GM21515 (cell line): ENCODE measurements around the gene IL24.

Experiments used
- ATAC-seq: cut with Tn5 transposase; IDR thresholded peaks from one replicate; pipeline ENCODE4 v1.9.1; 2021; ENCODE audit not compliant: unreplicated experiment

The IL24 gene

DNA sequence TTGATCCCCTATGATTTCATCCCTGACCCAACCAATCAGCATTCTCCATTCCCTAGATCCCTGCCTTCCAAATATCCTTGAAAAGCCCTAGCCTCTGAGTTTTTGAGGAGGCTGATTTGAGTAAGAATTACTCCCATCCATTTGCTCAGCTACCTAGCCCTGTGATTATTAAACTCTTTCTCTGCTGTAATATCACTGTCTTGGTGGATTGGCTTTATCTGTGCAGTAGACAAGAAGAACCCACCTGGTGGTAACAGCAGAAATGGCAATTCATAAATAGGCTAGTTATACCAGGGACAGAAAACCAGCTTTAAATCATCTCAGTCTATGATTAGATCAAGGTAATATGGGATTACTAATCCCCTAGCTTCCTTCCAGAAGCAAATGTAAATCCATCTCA, 18.8 kb upstream of the IL24 start:
- no peak for ATAC-seq

DNA sequence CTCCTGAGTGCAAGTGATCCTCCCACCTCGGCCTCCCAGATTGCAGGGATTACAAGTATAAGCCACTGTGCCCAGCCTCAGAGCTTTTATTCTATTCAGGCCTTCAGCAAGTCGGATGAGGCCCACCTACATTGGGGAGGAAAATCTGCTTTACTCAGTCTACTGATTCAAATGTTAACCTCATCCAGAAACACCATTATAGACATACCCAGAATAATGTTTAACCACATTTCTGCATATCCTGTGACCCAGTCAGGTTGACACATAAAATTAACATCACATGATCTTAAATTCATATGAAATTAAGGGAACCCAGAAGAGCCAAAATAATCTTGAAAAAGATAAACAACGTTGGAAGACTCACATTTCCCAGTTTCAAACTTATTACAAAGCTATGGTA, 16.9 kb upstream of the IL24 start:
- ATAC-seq, result no peak

DNA sequence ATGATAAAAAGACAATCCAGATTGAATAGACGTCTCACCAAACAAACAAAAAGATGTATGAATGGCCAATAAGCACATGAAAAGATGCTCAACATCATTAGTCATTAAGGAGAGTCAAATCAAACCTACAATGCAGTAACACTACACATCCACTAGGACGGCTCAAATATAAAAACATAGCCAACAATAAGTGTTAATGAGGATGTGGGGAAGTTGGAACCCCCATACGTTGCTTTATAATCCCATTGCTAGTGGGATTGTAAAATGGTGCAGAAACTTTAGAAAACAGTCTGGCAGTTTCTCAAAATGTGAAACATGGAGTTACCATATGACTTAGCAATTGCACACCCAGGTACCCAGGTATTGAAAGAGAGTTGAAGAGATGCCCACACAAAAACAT, 14.7 kb upstream of the IL24 start:
- no peak for ATAC-seq

DNA sequence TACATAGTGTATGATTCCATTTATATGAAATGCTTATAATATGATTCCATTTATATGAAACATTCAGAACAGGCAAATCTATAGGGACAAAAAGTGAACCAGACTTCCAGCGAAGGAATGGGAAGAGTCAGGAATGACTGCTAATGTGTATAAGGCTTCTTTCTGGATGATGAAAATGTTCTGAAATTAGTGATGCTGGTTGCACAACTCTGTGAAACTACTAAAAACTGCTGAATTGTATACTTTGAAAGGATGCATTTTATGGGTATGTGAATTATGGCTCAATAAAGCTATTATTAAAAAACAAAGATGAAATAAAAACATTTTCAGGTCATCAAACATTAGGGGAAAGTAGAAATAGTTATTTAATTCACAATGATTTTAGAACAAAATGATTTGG, 14.1 kb upstream of the IL24 start:
- ATAC-seq, result no peak

DNA sequence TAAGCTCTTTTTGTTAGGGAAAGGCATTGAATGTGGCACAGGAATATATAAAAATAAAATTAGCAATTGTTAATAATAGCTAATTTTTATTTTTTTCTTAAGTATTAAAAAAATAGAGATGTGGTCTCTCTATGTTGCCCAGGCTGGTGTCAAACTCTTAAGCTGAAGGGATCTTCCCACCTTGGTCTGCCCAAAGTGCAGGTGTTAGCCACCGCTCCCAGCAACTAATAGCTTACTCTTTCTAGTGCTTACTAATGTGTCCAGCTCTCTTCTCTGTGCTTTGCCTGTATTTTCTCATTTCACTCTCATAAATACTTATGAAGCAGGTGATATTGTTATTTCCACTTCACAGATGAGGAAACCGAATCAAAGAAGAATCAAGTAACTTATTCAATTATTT, 13.4 kb upstream of the IL24 start:
- ATAC-seq, result no peak

- ATAC-seq, result no peak
Measured at GRCh38 chr1:206885341-206886060, 11.7 kb upstream of the IL24 start.

DNA sequence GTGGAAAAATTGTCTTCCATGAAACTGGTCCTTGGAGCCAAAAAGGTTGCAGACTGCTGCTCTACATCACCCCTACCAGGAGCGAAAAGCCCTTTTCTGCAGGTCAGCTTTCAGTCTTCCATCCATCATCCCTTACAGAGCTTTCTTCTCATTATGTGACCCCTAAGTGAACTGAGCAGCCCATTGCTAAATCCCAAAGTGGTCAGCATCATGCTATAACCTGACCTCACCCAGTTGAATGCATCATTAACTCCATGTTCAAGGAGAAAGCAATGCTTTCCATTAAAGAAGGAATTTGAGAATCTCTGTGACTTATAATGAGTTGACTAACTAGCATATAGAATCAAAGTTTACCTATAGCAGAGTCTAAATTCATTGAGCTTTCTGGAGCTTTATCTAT, 10.4 kb upstream of the IL24 start:
- no peak for ATAC-seq

DNA sequence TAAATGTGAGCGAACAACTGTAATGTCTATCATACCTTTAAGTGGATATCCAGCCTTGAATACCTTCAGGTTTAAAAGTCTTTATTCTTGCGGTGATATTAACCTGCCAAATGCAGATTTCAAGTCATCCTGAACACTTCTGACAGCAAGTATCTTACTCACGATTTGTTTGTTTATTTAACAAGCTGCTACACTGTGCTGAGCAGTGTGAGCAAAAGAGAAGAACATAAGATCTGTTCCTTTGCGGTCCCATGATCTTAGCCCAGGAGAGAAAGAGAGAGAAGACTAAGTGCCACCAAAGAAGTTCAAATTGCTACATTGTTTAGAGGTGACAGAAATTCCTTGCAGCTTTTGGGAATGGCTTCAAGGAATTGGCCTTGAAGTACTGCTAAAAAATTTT, 9.5 kb upstream of the IL24 start:
- no peak for ATAC-seq

DNA sequence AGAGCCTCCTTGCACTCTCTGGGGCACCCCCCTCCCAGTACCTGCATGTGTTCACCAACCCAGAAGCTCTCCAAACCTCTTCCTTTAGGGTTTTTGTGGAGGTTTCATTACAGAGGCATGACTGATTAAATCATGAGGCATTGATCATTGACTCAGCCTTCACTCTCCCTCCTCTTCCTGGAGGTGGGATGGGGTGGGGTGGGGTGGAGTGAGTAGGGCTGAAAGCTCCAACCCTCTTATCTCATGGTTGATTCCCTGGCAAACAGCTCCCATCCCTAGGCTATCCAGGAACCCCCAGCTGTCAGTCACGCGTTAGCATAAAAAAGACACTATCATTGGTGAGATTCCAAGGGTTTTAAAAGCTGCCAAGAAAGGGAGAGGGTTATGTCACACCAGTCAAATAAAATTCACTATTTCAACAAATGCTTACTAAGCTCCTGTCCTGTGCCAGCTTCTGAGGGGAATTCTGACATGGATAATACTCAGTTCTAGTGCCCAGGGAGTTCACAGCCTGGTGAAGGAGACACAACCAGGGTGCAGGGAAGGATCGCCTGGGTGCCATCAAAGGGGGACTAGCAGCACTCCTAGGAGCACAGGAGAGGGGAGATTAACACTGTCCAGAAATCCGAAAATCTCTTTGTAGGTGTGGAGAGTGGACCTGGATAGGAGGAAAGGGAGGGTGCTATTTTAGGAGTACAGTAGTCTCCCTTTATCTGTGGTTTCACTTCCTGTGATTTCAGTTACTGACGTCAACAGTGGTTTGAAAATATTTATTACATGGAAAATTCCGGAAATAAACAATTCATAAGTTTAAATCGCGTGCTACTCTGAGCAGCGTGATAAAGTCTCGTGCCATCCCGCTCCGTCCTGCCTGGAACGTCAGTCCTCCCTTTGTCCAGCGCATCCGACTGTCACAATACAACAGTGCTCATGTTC, 6.8 kb upstream of the IL24 start:
- ATAC-seq, result no peak

- no peak for ATAC-seq
Measured at GRCh38 chr1:206891412-206891811, 5.8 kb upstream of the IL24 start.

DNA sequence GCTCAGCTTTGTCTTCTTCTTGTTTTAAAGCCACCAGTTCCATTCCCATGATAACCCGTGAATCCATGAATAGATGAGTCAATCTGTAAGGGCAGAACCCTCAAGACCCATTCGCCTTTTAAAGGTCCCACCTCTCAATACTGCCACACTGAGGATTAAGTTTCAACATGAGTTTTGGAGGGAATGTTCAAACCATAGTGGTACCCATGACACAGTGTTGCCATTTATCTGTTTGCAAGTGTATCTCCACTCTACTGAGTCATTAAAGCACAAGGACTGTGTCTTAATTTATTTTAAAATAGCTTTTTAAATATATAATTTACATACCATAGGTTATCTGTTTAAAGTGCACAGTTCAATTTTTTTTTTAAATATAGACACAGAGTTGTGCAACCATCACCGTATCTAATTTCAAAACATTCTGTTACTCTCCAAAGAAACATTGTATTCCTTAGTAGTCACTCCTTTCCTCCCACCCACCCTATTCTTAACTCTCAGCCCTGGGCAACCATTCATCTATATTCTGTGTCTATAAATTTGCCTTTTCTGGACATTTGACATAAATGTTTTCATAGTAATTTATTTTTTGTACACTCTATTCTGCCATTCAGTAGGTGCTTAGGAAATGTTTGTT, 4.8 kb upstream of the IL24 start:
- no peak for ATAC-seq

DNA sequence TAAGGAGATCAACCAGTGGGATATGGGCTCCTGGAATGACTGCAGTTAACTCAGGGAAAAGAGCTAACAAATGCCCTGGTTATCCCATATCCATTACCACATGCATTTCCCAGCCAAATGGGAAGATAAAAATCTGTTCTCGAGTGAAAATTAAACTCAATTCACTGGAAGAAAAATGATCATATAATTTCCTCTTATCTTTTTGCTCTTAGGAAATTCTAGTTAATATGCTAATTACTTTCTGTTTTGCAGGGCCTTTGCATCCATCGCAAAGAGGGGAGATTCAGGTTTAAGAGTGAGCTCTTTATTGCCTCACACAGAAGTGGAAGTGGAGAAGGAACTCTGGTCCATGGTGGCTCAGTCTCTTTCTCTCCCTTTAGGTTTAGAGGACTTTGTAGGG, 3.9 kb upstream of the IL24 start:
- no peak for ATAC-seq

- no peak for ATAC-seq
Measured at GRCh38 chr1:206895325-206895724, 1.9 kb upstream of the IL24 start.

- ATAC-seq, result no peak
Measured at GRCh38 chr1:206895837-206896242, 1.4 kb upstream of the IL24 start.

GRCh38 chr1:206896261-206896660, 982 bp upstream of the IL24 start:
- no peak for ATAC-seq

- ATAC-seq, result no peak
Measured at GRCh38 chr1:206898089-206898914, 1.1 kb downstream of the IL24 start.

- ATAC-seq, result no peak
Measured at GRCh38 chr1:206898915-206899431, 1.7 kb downstream of the IL24 start.

DNA sequence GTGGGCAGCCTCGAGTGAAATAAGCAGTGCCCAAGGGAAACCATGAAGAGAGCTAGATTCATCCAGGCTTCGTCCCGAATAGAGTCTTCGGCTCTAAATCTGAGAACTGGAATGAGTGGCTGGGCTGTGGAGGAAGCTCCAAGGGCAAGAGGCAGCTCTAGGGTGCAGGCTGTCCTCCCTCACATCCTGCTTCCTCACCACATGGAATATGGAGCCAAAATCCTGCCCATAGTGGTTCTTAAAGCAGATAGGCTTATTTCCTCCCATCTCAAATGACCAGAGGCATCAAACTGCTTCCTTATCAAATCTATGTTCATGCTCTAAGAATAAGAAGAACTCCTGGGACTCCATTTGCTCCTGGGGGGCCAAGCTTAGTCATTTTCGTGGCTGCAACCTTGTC, 2.5 kb downstream of the IL24 start:
- no peak for ATAC-seq

DNA sequence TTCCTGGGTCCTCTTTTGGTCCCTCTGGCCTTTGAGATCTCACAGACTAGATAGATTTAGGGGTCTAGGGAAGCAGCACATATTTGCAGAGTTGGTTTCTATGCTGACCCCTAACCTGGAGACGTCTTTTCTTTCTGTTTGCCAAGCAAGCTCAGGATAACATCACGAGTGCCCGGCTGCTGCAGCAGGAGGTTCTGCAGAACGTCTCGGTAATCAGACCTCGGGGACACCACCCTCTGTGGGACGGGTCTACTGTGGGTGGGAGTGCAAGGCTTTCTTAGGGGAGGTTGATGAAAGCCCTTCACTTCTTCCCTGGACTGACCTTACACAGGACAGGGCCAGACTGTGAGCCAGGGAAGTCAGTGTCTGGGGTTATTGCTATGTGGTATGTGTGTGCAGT, 2.9 kb downstream of the IL24 start:
- ATAC-seq, result no peak

GRCh38 chr1:206901944-206902343, 4.7 kb downstream of the IL24 start:
- ATAC-seq, result no peak

DNA sequence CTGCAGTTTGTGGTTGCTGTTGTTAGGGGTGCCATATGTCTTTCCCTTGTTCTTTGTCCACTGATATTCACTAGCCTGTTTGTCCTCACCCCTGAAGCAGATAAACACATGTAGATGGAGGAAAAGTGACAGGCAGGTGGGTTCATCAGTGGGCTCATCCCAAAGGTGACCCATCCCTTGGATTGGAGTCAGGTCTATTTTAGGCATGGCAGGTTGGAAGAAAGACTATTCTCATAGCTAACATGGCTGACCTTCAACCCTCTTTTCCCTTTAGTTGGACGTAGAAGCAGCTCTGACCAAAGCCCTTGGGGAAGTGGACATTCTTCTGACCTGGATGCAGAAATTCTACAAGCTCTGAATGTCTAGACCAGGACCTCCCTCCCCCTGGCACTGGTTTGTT, 5.5 kb downstream of the IL24 start:
- no peak for ATAC-seq
